Pulmonary artery endothelial cell (primary cell): Measurements from ENCODE around the gene DHRS2. TPM values are rescaled to one million over a fixed set of nuclear protein-coding genes. Genes with fewer than 3 reads are reported as not detected.
"Not testable (repeated sequence)": the region's sequence is repeated elsewhere in the genome, so short reads cannot be mapped to it uniquely, and the experiment has no call there.

Experiments used
- DNase-seq: peaks from one replicate; pipeline ENCODE4 v3.0.0-alpha.2; 2011; ENCODE audit warnings: low read depth, low spot score
- total RNA-seq: library from RNA; depleted of rRNA; stranded (reverse); fragments of >200 nt; gene quantifications from 2 replicates; pipeline ENCODE4 v1.2.3, GENCODE V29; 2014

DHRS2 gene
- total RNA-seq, 1 donor from 2014 or later, result 0.07 TPM

- DNase-seq, result not testable (repeated sequence)
Observed at GRCh38 chr14:23689709-23690514, 53.7 kb downstream of the DHRS2 start.

GRCh38 chr14:23692416-23692815 is 56.3 kb downstream of the DHRS2 start:
- DNase-seq, result no peak

GRCh38 chr14:23693252-23693775 is 57.1 kb downstream of the DHRS2 start:
- no peak for DNase-seq

- DNase-seq, result no peak
Observed at GRCh38 chr14:23694085-23694948, 58.2 kb downstream of the DHRS2 start.

Other genes with a start within 250 kb of the DHRS2 start
- not detected in 2 replicates for gene MYH6, start 228.1 kb upstream of the DHRS2 start, total RNA-seq
- gene MYH7, start 200.7 kb upstream of the DHRS2 start, total RNA-seq, result not detected in 2 replicates
- gene NGDN, start 166.7 kb upstream of the DHRS2 start, total RNA-seq, result 51.7 and 58.2 TPM in 2 replicates
- gene ZFHX2, start 84.6 kb upstream of the DHRS2 start, total RNA-seq, result 0.26 and 0.49 TPM in 2 replicates
- 12.2 and 15.7 TPM in 2 replicates for gene THTPA, start 80.1 kb upstream of the DHRS2 start, total RNA-seq
- 6.7 and 6.8 TPM in 2 replicates for gene AP1G2, start 68.6 kb upstream of the DHRS2 start, total RNA-seq
- gene JPH4, start 57.6 kb upstream of the DHRS2 start, total RNA-seq, result not detected in 2 replicates